DOHH2 (cell line): ENCODE measurements around the gene UMODL1.

ENCODE experiments used
- H3F3A ChIP-seq: fragments of 200-600 bp; sonication (generic), shearing (Covaris generic); 2 replicates; pipeline ENCODE4 v1.6.0; 2016; ENCODE audit warnings: antibody characterized with exemption, mild to moderate bottlenecking; ENCODE audit not compliant: control insufficient read depth, insufficient read depth
- H3K27ac ChIP-seq: fragments of 200-600 bp; sonication (generic); 2 replicates; pipeline ENCODE4 v1.5.1; 2014; ENCODE audit warnings: low read depth, mild to moderate bottlenecking, low read length, moderate library complexity
- H3K27me3 ChIP-seq: fragments of 200-600 bp; sonication (generic); 2 replicates; pipeline ENCODE4 v1.6.1; 2014; ENCODE audit warnings: mild to moderate bottlenecking, low read length, mixed read lengths; ENCODE audit not compliant: control insufficient read depth
- H3K36me3 ChIP-seq: fragments of 200-600 bp; sonication (generic); 2 replicates; pipeline ENCODE4 v1.6.1; 2014; ENCODE audit warnings: mild to moderate bottlenecking, low read length, moderate library complexity, mixed read lengths; ENCODE audit not compliant: control insufficient read depth
- H3K4me1 ChIP-seq: fragments of 200-600 bp; sonication (generic); 2 replicates; pipeline ENCODE4 v1.6.1; 2014; ENCODE audit warnings: mild to moderate bottlenecking, low read length, mixed read lengths; ENCODE audit not compliant: control insufficient read depth
- H3K4me2 ChIP-seq: fragments of 200-600 bp; sonication (generic); 2 replicates; pipeline ENCODE4 v1.6.0; 2014; ENCODE audit warnings: mild to moderate bottlenecking, low read length, moderate library complexity
- H3K4me3 ChIP-seq: fragments of 200-600 bp; sonication (generic); 2 replicates; pipeline ENCODE4 v1.5.1; 2014; ENCODE audit warnings: mild to moderate bottlenecking, low read length, mixed read lengths
- H3K79me2 ChIP-seq: fragments of 200-600 bp; sonication (generic); 2 replicates; pipeline ENCODE4 v1.6.1; 2014; ENCODE audit warnings: mild to moderate bottlenecking, low read length, mixed read lengths; ENCODE audit not compliant: control insufficient read depth
- H3K9me2 ChIP-seq: fragments of 200-600 bp; sonication (generic); replicated peaks from 2 replicates; pipeline ENCODE4 v1.6.1; 2014; ENCODE audit warnings: mild to moderate bottlenecking, low read length, mixed read lengths; ENCODE audit not compliant: control insufficient read depth
- H3K9me3 ChIP-seq: fragments of 200-600 bp; sonication (generic); 2 replicates; pipeline ENCODE4 v1.6.1; 2014; ENCODE audit warnings: antibody characterized with exemption, low read length, mixed read lengths; ENCODE audit not compliant: control insufficient read depth, insufficient read depth
- H4K20me1 ChIP-seq: fragments of 200-600 bp; sonication (generic); 2 replicates; pipeline ENCODE4 v1.6.0; 2014; ENCODE audit warnings: low read depth, mild to moderate bottlenecking, antibody characterized with exemption, low read length, moderate library complexity; ENCODE audit not compliant: control insufficient read depth, insufficient read depth
- EZH2phosphoT487 ChIP-seq: fragments of 200-600 bp; sonication (generic); IDR thresholded peaks from 2 replicates; pipeline ENCODE4 v1.6.1; 2017; ENCODE audit warnings: borderline replicate concordance, mild to moderate bottlenecking, antibody characterized with exemption, low read length, moderate library complexity, mixed read lengths
- TF ChIP-seq, protein P1 (sequence below): fragments of 200-600 bp; sonication (generic); IDR thresholded peaks from one replicate; pipeline ENCODE4 v1.5.1; 2014; ENCODE audit warnings: antibody characterized with exemption, mild to moderate bottlenecking, low read depth, low read length; ENCODE audit not compliant: poor library complexity, severe bottlenecking

Gene UMODL1

DNA sequence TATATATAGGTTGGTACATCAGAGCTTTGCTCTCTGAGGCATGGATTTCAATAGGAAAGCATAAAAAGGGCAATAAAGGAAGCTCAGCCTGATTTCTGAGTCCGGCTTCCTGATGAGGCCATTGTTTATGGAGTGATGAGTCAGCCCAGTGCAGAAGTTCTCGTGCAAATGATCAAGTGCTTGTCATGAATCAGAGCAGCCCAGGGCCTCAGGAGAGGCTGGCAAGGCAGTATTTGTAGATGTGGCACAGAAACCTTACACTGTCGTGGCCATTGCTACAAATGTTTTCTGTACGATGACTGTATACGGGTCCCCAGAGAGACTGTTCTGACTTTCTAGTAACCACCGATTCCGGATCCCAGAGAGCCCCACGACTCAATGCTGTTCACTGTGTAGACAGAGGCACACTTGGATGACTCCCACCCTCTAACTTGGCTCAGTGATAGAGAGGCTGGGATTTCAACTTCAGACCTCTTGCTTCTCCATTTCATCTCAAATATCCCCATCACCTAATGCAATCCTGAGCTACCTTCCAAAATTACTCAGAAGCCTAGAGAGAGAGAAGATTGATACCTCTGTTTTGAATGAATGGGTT lies 26.8 kb downstream of the UMODL1 start:
- Histone ChIP-seq H3F3A (no peaks in the 10 kb centered on the region), H3K9me3 (no peaks in the 10 kb centered on the region), H3K4me3 (no peak overlapping the region), H3K36me3 (no peaks in the 10 kb centered on the region), H3K9me2 (no peaks in the 10 kb centered on the region), H3K27me3 (peaks cover 43% of the 10 kb centered on the region), H3K27ac (no peak overlapping the region), H4K20me1 (no peaks in the 10 kb centered on the region), H3K79me2 (no peaks in the 10 kb centered on the region), H3K4me1 (0 out of 2 replicates have a peak, but pooled peaks cover 2% of the 10 kb centered on the region), H3K4me2 (no peak overlapping the region)
- TF ChIP-seq, protein P1, sequence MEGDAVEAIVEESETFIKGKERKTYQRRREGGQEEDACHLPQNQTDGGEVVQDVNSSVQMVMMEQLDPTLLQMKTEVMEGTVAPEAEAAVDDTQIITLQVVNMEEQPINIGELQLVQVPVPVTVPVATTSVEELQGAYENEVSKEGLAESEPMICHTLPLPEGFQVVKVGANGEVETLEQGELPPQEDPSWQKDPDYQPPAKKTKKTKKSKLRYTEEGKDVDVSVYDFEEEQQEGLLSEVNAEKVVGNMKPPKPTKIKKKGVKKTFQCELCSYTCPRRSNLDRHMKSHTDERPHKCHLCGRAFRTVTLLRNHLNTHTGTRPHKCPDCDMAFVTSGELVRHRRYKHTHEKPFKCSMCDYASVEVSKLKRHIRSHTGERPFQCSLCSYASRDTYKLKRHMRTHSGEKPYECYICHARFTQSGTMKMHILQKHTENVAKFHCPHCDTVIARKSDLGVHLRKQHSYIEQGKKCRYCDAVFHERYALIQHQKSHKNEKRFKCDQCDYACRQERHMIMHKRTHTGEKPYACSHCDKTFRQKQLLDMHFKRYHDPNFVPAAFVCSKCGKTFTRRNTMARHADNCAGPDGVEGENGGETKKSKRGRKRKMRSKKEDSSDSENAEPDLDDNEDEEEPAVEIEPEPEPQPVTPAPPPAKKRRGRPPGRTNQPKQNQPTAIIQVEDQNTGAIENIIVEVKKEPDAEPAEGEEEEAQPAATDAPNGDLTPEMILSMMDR: no peak
- no peak for TF ChIP-seq EZH2phosphoT487

DNA sequence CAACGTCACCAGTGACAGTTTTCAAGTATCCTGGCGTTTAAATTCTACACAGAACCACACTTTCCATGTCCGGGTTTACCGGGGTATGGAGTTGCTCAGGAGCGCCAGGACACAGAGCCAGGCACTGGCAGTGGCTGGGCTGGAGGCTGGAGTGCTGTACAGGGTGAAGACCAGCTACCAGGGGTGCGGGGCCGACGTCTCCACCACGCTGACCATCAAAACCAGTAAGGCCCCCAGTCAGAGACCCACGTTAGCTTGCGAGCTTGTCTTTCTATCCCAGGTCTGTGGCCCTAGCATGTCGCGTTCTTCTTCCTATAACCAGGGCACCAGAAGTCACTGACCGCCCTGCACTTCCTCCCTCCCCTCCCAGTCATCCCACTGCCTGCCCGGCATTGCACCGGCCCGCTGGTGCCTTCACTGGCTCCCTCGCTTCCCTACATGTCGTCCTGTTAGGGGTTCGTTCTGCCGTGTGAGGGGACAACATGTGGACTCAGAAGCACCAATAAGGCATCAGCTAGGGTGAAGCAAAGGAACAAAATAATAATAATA lies 27.9 kb downstream of the UMODL1 start:
- no peaks in the 10 kb centered on the region for H3K9me3 ChIP-seq
- no peak for TF ChIP-seq EZH2phosphoT487
- TF ChIP-seq, protein P1: no peak

DNA sequence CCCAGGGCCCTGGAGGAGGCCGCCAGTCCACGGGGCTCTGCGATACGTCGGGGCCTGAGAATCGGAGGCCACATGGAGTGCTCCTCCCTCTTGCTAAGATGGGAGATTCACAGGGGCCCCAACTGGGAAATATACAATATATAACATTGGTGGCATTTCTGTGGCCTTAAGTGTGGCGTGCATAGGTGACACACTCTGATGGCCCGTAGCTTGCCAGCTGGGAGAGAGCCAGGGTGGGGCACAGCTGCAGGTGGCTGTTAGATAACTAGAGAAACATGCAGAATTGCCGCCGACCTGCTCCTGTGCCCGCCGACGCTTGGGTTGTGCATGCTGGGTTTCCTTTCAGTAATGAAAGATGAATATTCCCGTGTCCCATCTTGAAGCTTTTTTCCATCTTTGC lies 30.1 kb downstream of the UMODL1 start:
- Histone ChIP-seq H3F3A (no peaks in the 10 kb centered on the region), H3K27ac (no peak overlapping the region), H3K27me3 (peaks cover 45% of the 10 kb centered on the region), H3K79me2 (no peaks in the 10 kb centered on the region), H3K9me2 (no peaks in the 10 kb centered on the region), H3K9me3 (no peaks in the 10 kb centered on the region), H3K4me1 (0 out of 2 replicates have a peak, but pooled peaks cover 2% of the 10 kb centered on the region), H3K4me3 (no peak overlapping the region), H3K36me3 (no peaks in the 10 kb centered on the region), H4K20me1 (no peaks in the 10 kb centered on the region), H3K4me2 (no peak overlapping the region)
- peak; percentile 25; the same call in 1 of the 2 replicates for TF ChIP-seq EZH2phosphoT487
- TF ChIP-seq, protein P1: no peak

More for the DNA sequence above, 27.9 kb downstream of the UMODL1 start:
- no peaks in the 10 kb centered on the region for H3K36me3 ChIP-seq
- H3K27me3 ChIP-seq: peaks cover 45% of the 10 kb centered on the region
- H4K20me1 ChIP-seq: no peaks in the 10 kb centered on the region
- H3K79me2 ChIP-seq: no peaks in the 10 kb centered on the region
- H3K27ac ChIP-seq: no peak overlapping the region
- 0 out of 2 replicates have a peak, but pooled peaks cover 2% of the 10 kb centered on the region for H3K4me1 ChIP-seq
- no peaks in the 10 kb centered on the region for H3F3A ChIP-seq
- no peaks in the 10 kb centered on the region for H3K9me2 ChIP-seq
- no peak overlapping the region for H3K4me3 ChIP-seq
- H3K4me2 ChIP-seq: no peak overlapping the region
